LNCAP (cell line): ENCODE data around the gene VCAN.

Source experiments
- CTCF ChIP-seq: fragments of 450-650 bp; IDR thresholded peaks from 2 replicates; pipeline ENCODE4 v1.5.1; 2017; ENCODE audit warnings: mild to moderate bottlenecking

Gene VCAN

GRCh38 chr5:83517688-83518085 is 46.1 kb downstream of the VCAN start:
- TF ChIP-seq CTCF = no peak

GRCh38 chr5:83518319-83519061 is 46.9 kb downstream of the VCAN start:
- TF ChIP-seq CTCF = no peak

GRCh38 chr5:83522446-83522845 is 50.9 kb downstream of the VCAN start:
- no peak for TF ChIP-seq CTCF

GRCh38 chr5:83523929-83524328 is 52.4 kb downstream of the VCAN start:
- no peak for TF ChIP-seq CTCF

GRCh38 chr5:83524345-83524744 is 52.8 kb downstream of the VCAN start:
- no peak for TF ChIP-seq CTCF

GRCh38 chr5:83524991-83525390 is 53.4 kb downstream of the VCAN start:
- no peak for TF ChIP-seq CTCF

- TF ChIP-seq CTCF = no peak
Measured at GRCh38 chr5:83526289-83526688, 54.7 kb downstream of the VCAN start.

- no peak for TF ChIP-seq CTCF
Measured at GRCh38 chr5:83527221-83527620, 55.7 kb downstream of the VCAN start.
